Mesenchymal stem cell (in vitro differentiated cells and primary cell): ENCODE data around the gene ST8SIA2.

Experiments used
- DNase-seq: peaks from one replicate; pipeline ENCODE4 v3.0.0-alpha.2; 2013
- H2AFZ ChIP-seq: one replicate; pipeline ENCODE4 v1.6.1; 2013; ENCODE audit warnings: low read depth, mild to moderate bottlenecking, control low read depth, inconsistent platforms, low read length, moderate library complexity
- H2AK5ac ChIP-seq: 2 replicates; pipeline ENCODE4 v1.6.1; 2013; ENCODE audit warnings: low read length, moderate library complexity, mild to moderate bottlenecking, inconsistent platforms; ENCODE audit not compliant: severe bottlenecking
- H2BK120ac ChIP-seq: one replicate; pipeline ENCODE4 v1.6.1; 2013; ENCODE audit warnings: low read depth, mild to moderate bottlenecking, inconsistent platforms, low read length, moderate library complexity
- H2BK12ac ChIP-seq, 2 experiments: one replicate each; pipeline ENCODE4 v1.6.1; 2013; ENCODE audit warnings: inconsistent platforms in 2 of 2, low read length in 2 of 2, mild to moderate bottlenecking in 2 of 2, moderate library complexity in 2 of 2, control low read depth in 1 of 2
- H2BK15ac ChIP-seq: one replicate; pipeline ENCODE4 v1.6.1; 2013; ENCODE audit warnings: mild to moderate bottlenecking, low read depth, inconsistent platforms; ENCODE audit not compliant: poor library complexity, severe bottlenecking
- H2BK5ac ChIP-seq: 2 replicates; pipeline ENCODE4 v1.6.1; 2013; ENCODE audit warnings: low read depth, mild to moderate bottlenecking, low read length, control low read depth, inconsistent platforms; ENCODE audit not compliant: poor library complexity, severe bottlenecking
- H3K14ac ChIP-seq, 2 experiments: one replicate each; pipeline ENCODE4 v1.6.1; 2013; ENCODE audit warnings: inconsistent platforms in 2 of 2, low read length in 2 of 2, control low read depth in 1 of 2, mild to moderate bottlenecking in 1 of 2, moderate library complexity in 1 of 2
- H3K18ac ChIP-seq, 2 experiments: one replicate each; pipeline ENCODE4 v1.6.1; 2013; ENCODE audit warnings: inconsistent platforms in 2 of 2, low read length in 2 of 2, control low read depth in 1 of 2, low read depth in 1 of 2, mild to moderate bottlenecking in 1 of 2
- H3K23ac ChIP-seq, 2 experiments: one replicate each; pipeline ENCODE4 v1.6.1; 2013; ENCODE audit warnings: inconsistent platforms in 2 of 2, low read length in 2 of 2, mild to moderate bottlenecking in 2 of 2, moderate library complexity in 2 of 2, control low read depth in 1 of 2
- H3K27ac ChIP-seq: 2 replicates; pipeline ENCODE4 v1.5.1; 2013; ENCODE audit warnings: mild to moderate bottlenecking, moderate library complexity, low read length, control low read depth, inconsistent platforms; ENCODE audit not compliant: poor library complexity, severe bottlenecking
- H3K27me3 ChIP-seq, 2 experiments: 2 replicates each; pipeline versions ENCODE4 v1.6.1 to v1.7.0; 2013; ENCODE audit warnings: low read length in 2 of 2, mild to moderate bottlenecking in 2 of 2, moderate library complexity in 2 of 2, control low read depth in 1 of 2, inconsistent platforms in 1 of 2; ENCODE audit not compliant: control insufficient read depth in 1 of 2, insufficient read depth in 1 of 2
- H3K36me3 ChIP-seq, 2 experiments: 2 replicates each; pipeline versions ENCODE4 v1.6.1 to v1.7.0; 2013; ENCODE audit warnings: low read length in 2 of 2, control low read depth in 1 of 2, inconsistent platforms in 1 of 2, low read depth in 1 of 2, mild to moderate bottlenecking in 1 of 2; ENCODE audit not compliant: insufficient read depth in 2 of 2, control insufficient read depth in 1 of 2
- H3K4ac ChIP-seq, 2 experiments: one replicate each; pipeline ENCODE4 v1.6.1; 2013; ENCODE audit warnings: inconsistent platforms in 2 of 2, low read length in 2 of 2, mild to moderate bottlenecking in 2 of 2, moderate library complexity in 2 of 2, control low read depth in 1 of 2, low read depth in 1 of 2
- H3K4me1 ChIP-seq: 2 replicates; pipeline ENCODE4 v1.6.1; 2013; ENCODE audit warnings: low read depth, low read length, control low read depth; ENCODE audit not compliant: control insufficient read depth, insufficient read depth
- H3K4me2 ChIP-seq: 2 replicates; pipeline ENCODE4 v1.6.1; 2013; ENCODE audit warnings: low read length, mild to moderate bottlenecking, inconsistent platforms; ENCODE audit not compliant: poor library complexity, severe bottlenecking
- H3K4me3 ChIP-seq, 2 experiments: 2 replicates each; pipeline versions ENCODE4 v1.5.1 to v1.7.0; 2013; ENCODE audit warnings: low read length in 2 of 2, mild to moderate bottlenecking in 2 of 2, control low read depth in 1 of 2, low read depth in 1 of 2; ENCODE audit not compliant: insufficient read depth in 1 of 2
- H3K79me1 ChIP-seq: replicated peaks from 2 replicates; pipeline ENCODE4 v1.6.1; 2013; ENCODE audit warnings: mild to moderate bottlenecking, control low read depth, low read length, inconsistent platforms; ENCODE audit not compliant: poor library complexity, severe bottlenecking
- H3K9ac ChIP-seq: 2 replicates; pipeline ENCODE4 v1.7.0; 2013; ENCODE audit warnings: mild to moderate bottlenecking, low read length, moderate library complexity
- H3K9me3 ChIP-seq: 2 replicates; pipeline ENCODE4 v1.7.0; 2013; ENCODE audit warnings: mild to moderate bottlenecking, low read length; ENCODE audit not compliant: control insufficient read depth
- H4K8ac ChIP-seq: one replicate; pipeline ENCODE4 v1.6.1; 2013; ENCODE audit warnings: inconsistent platforms, mild to moderate bottlenecking, low read length, moderate library complexity
- H4K91ac ChIP-seq: one replicate; pipeline ENCODE4 v1.6.1; 2013; ENCODE audit warnings: mild to moderate bottlenecking, low read length, inconsistent platforms
- WGBS: methylation state at CpG from one replicate; pipeline ENCODE4 v1.1.7; 2013; ENCODE audit warnings: mixed read lengths; 5-methylcytosine and 5-hydroxymethylcytosine counted together

ST8SIA2 gene

GRCh38 chr15:92383519-92384324 is 10.0 kb upstream of the ST8SIA2 start:
- Histone ChIP-seq H3K14ac (no peak overlapping the region), H3K36me3 (no peaks in the 10 kb centered on the region), H2BK5ac (no peak overlapping the region), H3K79me1 (no peaks in the 10 kb centered on the region), H3K4me3 (no peak overlapping the region), H3K27me3 (peaks cover 2 to 24% of the 10 kb centered on the region in 2 experiments), H2AK5ac (no peak overlapping the region), H2BK120ac (no peak overlapping the region), H2BK15ac (no peak overlapping the region), H2BK12ac (no peak overlapping the region), H3K27ac (no peak overlapping the region), H3K23ac (no peak overlapping the region), H3K18ac (no peak overlapping the region), H3K9me3 (peaks cover 3% of the 10 kb centered on the region), H2AFZ (no peak overlapping the region), H3K4me2 (no peak overlapping the region), H3K4ac (no peak overlapping the region), H3K9ac (no peak overlapping the region), H4K91ac (no peak overlapping the region), H3K4me1 (no peaks in the 10 kb centered on the region), H4K8ac (no peak overlapping the region)
- DNase-seq = no peak
- WGBS = 38% methylated on average over 8 of the region's 10 CpGs

- no peak overlapping the region for H3K4me2 ChIP-seq
- H2BK120ac ChIP-seq = no peak overlapping the region
- no peak overlapping the region for H2BK12ac ChIP-seq
- no peak overlapping the region for H3K18ac ChIP-seq
- H3K4me3 ChIP-seq = no peak overlapping the region
- no peaks in the 10 kb centered on the region for H3K36me3 ChIP-seq
- H3K9ac ChIP-seq = no peak overlapping the region
- no peak overlapping the region for H3K4ac ChIP-seq
- no peaks in the 10 kb centered on the region for H3K4me1 ChIP-seq
- H2BK15ac ChIP-seq = no peak overlapping the region
- no peak overlapping the region for H3K27ac ChIP-seq
- H3K9me3 ChIP-seq = peaks cover 1% of the 10 kb centered on the region
- H2BK5ac ChIP-seq = no peak overlapping the region
- no peak overlapping the region for H4K8ac ChIP-seq
- H3K27me3 ChIP-seq = peaks cover 8 to 30% of the 10 kb centered on the region in 2 experiments
- no peaks in the 10 kb centered on the region for H3K79me1 ChIP-seq
- no peak overlapping the region for H4K91ac ChIP-seq
- H3K14ac ChIP-seq = no peak overlapping the region
- no peak overlapping the region for H2AFZ ChIP-seq
- DNase-seq = no peak
- 76% methylated on average over 2 of the region's 2 CpGs for WGBS
- no peak overlapping the region for H3K23ac ChIP-seq
- H2AK5ac ChIP-seq = no peak overlapping the region
Observed at GRCh38 chr15:92384381-92384780, 9.3 kb upstream of the ST8SIA2 start.

DNA sequence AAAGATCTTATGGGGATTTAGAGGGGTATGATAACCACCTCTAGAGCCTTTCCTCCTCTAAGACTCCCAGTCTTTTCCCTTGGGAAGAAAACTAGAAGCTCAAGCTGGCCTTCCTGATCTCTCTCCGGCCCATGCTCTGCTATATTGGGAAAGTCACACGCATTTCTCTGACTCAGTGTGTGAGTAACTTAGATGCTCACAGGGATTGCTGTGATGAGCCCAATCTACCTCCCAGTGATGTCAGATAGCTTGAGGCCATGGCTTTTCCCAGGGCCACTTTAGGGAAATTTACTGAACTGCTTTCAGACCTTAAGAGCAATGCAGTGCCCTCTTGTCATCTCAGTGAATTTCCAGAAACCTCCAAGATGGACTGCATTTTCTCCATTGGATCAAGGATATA is 8.6 kb upstream of the ST8SIA2 start:
- no peaks in the 10 kb centered on the region for H3K79me1 ChIP-seq
- H3K9ac ChIP-seq = no peak overlapping the region
- H3K36me3 ChIP-seq = no peaks in the 10 kb centered on the region
- no peak overlapping the region for H3K23ac ChIP-seq
- H2BK12ac ChIP-seq = no peak overlapping the region
- no peaks in the 10 kb centered on the region for H3K9me3 ChIP-seq
- H3K4me1 ChIP-seq = no peaks in the 10 kb centered on the region
- H3K4me2 ChIP-seq = no peak overlapping the region
- 54% methylated on average over 2 of the region's 2 CpGs for WGBS
- H2AFZ ChIP-seq = no peak overlapping the region
- DNase-seq = peak; percentile 40
- H3K27me3 ChIP-seq = peaks cover 8 to 37% of the 10 kb centered on the region in 2 experiments
- no peak overlapping the region for H2BK15ac ChIP-seq
- no peak overlapping the region for H3K27ac ChIP-seq
- H3K14ac ChIP-seq = no peak overlapping the region
- no peak overlapping the region for H3K4me3 ChIP-seq
- no peak overlapping the region for H2BK120ac ChIP-seq
- no peak overlapping the region for H4K91ac ChIP-seq
- H3K4ac ChIP-seq = no peak overlapping the region
- H2AK5ac ChIP-seq = no peak overlapping the region
- no peak overlapping the region for H2BK5ac ChIP-seq
- no peak overlapping the region for H4K8ac ChIP-seq
- no peak overlapping the region for H3K18ac ChIP-seq

DNA sequence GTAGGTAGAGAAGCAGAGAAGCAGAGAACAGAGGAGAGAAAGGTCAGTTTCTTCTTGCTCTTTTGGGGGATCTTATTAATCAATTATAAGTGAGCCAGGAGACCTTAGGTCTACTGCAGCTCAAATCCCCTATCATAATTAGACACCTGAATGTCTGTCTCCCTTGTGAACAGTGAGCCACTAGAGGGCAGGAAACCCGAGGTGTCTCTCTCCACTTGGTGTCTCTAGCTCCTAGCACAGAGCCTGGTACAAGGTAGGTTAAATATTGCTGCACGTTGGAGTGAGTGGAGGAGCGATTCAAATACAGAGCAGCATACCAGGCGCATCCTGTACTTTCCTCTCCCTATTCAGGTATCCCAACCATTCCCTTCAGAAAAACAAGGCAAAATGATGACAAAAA is 2.0 kb upstream of the ST8SIA2 start:
- Histone ChIP-seq H2BK120ac (no peak overlapping the region), H3K9ac (no peak overlapping the region), H2BK5ac (no peak overlapping the region), H3K23ac (no peak overlapping the region), H3K4ac (no peak overlapping the region), H3K18ac (no peak overlapping the region), H3K27ac (no peak overlapping the region), H4K8ac (no peak overlapping the region), H4K91ac (no peak overlapping the region), H3K4me1 (peaks cover 12% of the 10 kb centered on the region), H2AFZ (no peak overlapping the region), H3K14ac (no peak overlapping the region), H3K4me3 (no peak overlapping the region), H2BK15ac (no peak overlapping the region), H3K4me2 (no peak overlapping the region), H3K36me3 (no peaks in the 10 kb centered on the region), H3K27me3 (peaks cover 65 to 85% of the 10 kb centered on the region in 2 experiments), H2BK12ac (no peak overlapping the region), H2AK5ac (no peak overlapping the region), H3K79me1 (no peaks in the 10 kb centered on the region), H3K9me3 (no peaks in the 10 kb centered on the region)
- peak; percentile 22 for DNase-seq
- 13% methylated on average over 1 of the region's 4 CpGs for WGBS
